ENCODE data around the gene KRTAP21-3. TPM values are rescaled to one million over a fixed set of nuclear protein-coding genes. Genes with fewer than 3 reads are reported as not detected.

Gene KRTAP21-3, protein sequence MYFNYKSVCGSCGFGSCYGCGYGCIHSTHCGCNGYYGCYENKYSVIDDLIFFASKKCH
- total RNA-seq = not detected in 2 replicates

DNA sequence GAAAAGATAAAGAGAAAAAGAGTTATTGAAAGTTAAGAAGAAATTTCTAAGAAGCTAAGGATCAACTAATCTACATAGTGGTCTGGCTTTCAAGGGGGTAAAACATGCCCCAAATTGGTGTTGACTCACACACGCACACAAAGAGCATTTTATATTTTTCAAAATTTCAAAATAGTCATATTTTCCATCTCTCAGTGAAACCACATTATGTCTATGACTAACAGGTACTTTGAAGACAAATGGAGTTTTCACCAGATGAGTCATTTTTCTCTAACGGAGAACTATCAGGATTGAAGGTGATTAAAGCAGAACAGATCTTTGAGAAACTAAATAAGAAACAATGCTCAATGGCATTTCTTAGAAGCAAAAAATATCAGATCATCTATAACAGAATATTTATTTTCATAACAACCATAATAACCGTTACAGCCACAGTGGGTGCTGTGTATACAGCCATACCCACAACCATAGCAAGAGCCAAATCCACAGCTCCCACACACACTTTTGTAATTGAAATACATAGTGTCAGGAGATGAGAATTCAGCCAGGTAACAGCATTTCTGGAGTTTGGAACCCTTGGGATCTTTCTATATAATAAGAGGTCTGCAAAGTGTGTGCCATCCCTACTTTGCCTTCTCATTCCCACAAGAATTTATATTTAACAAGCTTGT, at the start of gene KRTAP21-3:
KRTAP21-3 (minus strand) TSS at position 539 of the 671 bp plus-strand sequence; CDS start at position 521, 18 bp downstream.

DNA sequence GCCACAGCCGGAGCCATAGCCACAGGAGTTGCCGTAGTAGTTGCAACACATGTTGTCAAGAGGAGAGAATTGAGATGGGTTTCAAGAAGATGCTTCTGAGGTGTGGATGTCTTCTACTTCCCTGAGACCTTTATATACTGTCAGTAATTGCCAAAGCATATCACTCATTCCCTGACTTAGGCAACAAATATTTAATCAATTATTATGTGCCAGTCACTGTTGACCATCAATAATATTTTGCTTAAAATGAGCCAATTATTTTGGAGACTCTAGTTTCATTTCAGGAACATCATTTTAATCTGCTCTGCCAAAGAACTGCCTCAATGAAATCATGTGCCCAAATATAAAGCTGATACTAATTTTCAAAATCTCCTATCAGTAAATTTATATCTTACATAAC, 36.8 kb upstream of the KRTAP21-3 start, which contains the start of gene KRTAP21-1:
KRTAP21-1 (minus strand) TSS at position 101 of the 400 bp plus-strand sequence; CDS start at position 51, 50 bp downstream.

DNA sequence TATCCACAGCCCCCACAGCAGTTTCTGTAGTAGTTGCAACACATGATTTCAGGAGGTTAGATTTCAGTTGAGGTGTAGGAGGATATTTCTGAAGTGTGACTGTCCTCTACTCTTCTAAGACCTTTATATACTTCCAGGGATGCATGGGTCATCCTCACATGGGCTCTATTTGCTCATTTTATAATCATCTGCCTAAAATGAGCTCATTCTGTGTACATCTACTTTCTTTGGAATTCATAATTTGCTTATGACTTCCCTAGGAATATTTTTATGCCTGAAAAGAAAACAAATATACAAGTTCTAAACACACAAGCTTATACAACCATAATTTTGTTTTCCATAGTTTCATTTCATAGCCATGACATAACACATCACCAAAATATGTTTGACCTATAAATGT, 28.6 kb upstream of the KRTAP21-3 start, which contains the start of gene KRTAP21-2:
KRTAP21-2 (minus strand) TSS at position 101 of the 400 bp plus-strand sequence; CDS start at position 44, 57 bp downstream.

Other genes with a start within 250 kb of the KRTAP21-3 start
- gene KRTAP19-1, start 238.4 kb downstream of the KRTAP21-3 start, total RNA-seq = not detected in 2 replicates
- not detected in 2 replicates for gene KRTAP19-2, start 231.3 kb downstream of the KRTAP21-3 start, total RNA-seq
- not detected in 2 replicates for gene KRTAP19-3, start 226.8 kb downstream of the KRTAP21-3 start, total RNA-seq
- gene KRTAP19-4, start 221.6 kb downstream of the KRTAP21-3 start, total RNA-seq = not detected in 2 replicates
- gene KRTAP19-5, start 216.6 kb downstream of the KRTAP21-3 start, total RNA-seq = not detected in 2 replicates
- gene KRTAP19-6, start 176.9 kb downstream of the KRTAP21-3 start, total RNA-seq = not detected in 2 replicates
- not detected in 2 replicates for gene KRTAP19-7, start 157.5 kb downstream of the KRTAP21-3 start, total RNA-seq
- gene KRTAP22-2, start 128.4 kb downstream of the KRTAP21-3 start, total RNA-seq = not detected in 2 replicates
- gene KRTAP6-3, start 126.3 kb downstream of the KRTAP21-3 start, total RNA-seq = not detected in 2 replicates
- not detected in 2 replicates for gene KRTAP6-2, start 119.9 kb downstream of the KRTAP21-3 start, total RNA-seq
- not detected in 2 replicates for gene KRTAP22-1, start 117.7 kb downstream of the KRTAP21-3 start, total RNA-seq
- not detected in 2 replicates for gene KRTAP6-1, start 104.8 kb downstream of the KRTAP21-3 start, total RNA-seq
- gene KRTAP20-1, start 102.4 kb downstream of the KRTAP21-3 start, total RNA-seq = not detected in 2 replicates
- not detected in 2 replicates for gene KRTAP20-4, start 98.2 kb downstream of the KRTAP21-3 start, total RNA-seq
- not detected in 2 replicates for gene KRTAP20-2, start 83.6 kb downstream of the KRTAP21-3 start, total RNA-seq
- not detected in 2 replicates for gene KRTAP20-3, start 75.9 kb downstream of the KRTAP21-3 start, total RNA-seq
- not detected in 2 replicates for gene KRTAP21-2, start 28.5 kb upstream of the KRTAP21-3 start, total RNA-seq
- gene KRTAP21-1, start 36.7 kb upstream of the KRTAP21-3 start, total RNA-seq = not detected in 2 replicates
- gene KRTAP8-1, start 94.5 kb upstream of the KRTAP21-3 start, total RNA-seq = not detected in 2 replicates
- not detected in 2 replicates for gene KRTAP7-1, start 111.0 kb upstream of the KRTAP21-3 start, total RNA-seq
- gene KRTAP11-1, start 162.8 kb upstream of the KRTAP21-3 start, total RNA-seq = not detected in 2 replicates

Data from mesangial cell (primary cell).